HepG2 (cell line): ENCODE measurements around the gene EBLN2. TPM values are rescaled to one million over a fixed set of nuclear protein-coding genes. Genes with fewer than 3 reads are reported as not detected.
A peak's percentile ranks its signal among the peaks of the same experiment; 100 is the strongest.

Experiments
- ATAC-seq: fragments of 200-7000 bp; cut with Tn5 transposase; 3 replicates; pipeline ENCODE4 v1.9.1; 2020; ENCODE audit warnings: mild to moderate bottlenecking, moderate library complexity
- BruUV-seq: library from RNA; stranded (reverse); fragments of 400-500 nt; replicated peaks from 2 replicates; lab custom pipeline; 2021; lab: Mats Ljungman, UMichigan
- CTCF ChIA-PET: fragments of 300-600 bp; formaldehyde crosslinking; extraction: SDS; loops from one replicate; lab custom pipeline; 2021; ENCODE audit warnings: low total read pairs, inconsistent platforms, low intra/inter-chr PET ratio; lab: Yijun Ruan, JAX
- POLR2A ChIA-PET: fragments of 350-600 bp; sonication (Branson Sonifier 250); formaldehyde crosslinking; loops from one replicate; lab custom pipeline; 2020; ENCODE audit warnings: antibody characterized with exemption, inconsistent platforms; lab: Yijun Ruan, JAX
- DNase-seq: peaks from one replicate; pipeline ENCODE4 v3.0.0-alpha.2; 2015; ENCODE audit warnings: low spot score
- FAIRE-seq: peaks from 3 replicates; lab custom pipeline; 2011; peaks lifted over from hg19 to GRCh38; lab: Jason Lieb, UNC
- H2AFZ ChIP-seq: one replicate; pipeline ENCODE4 v1.6.1; 2011; ENCODE audit warnings: low read length, inconsistent platforms
- H3K27ac ChIP-seq: fragments of 300-600 bp; 3 replicates; pipeline ENCODE4 v1.8.0; 2011; ENCODE audit warnings: mixed run types, mild to moderate bottlenecking, mixed read lengths, low read length, inconsistent platforms; ENCODE audit not compliant: insufficient read depth; ENCODE audit errors: extremely low read length
- H3K27me3 ChIP-seq, 2 experiments: fragments of 200-600 bp in 1 of 2; 2 replicates in 1 of 2; 3 replicates in 1 of 2; pipeline versions ENCODE4 v1.6.0 to v1.8.0; 2011; ENCODE audit warnings: low read length in 2 of 2, mild to moderate bottlenecking in 2 of 2, moderate library complexity in 2 of 2, inconsistent platforms in 1 of 2; ENCODE audit not compliant: insufficient read depth in 2 of 2, control insufficient read depth in 1 of 2
- H3K36me3 ChIP-seq, 2 experiments: fragments of 200-600 bp in 1 of 2; replicated peaks in 1 of 2; 2 replicates in 1 of 2; 3 replicates in 1 of 2; pipeline versions ENCODE4 v1.5.1 to v1.8.0; 2011; ENCODE audit warnings: low read length in 2 of 2, inconsistent platforms in 1 of 2; ENCODE audit not compliant: insufficient read depth in 2 of 2, control insufficient read depth in 1 of 2
- H3K4me1 ChIP-seq: 2 replicates; pipeline ENCODE4 v1.5.1; 2012; ENCODE audit warnings: low read length, inconsistent platforms; ENCODE audit not compliant: insufficient read depth
- H3K4me2 ChIP-seq: 2 replicates; pipeline ENCODE4 v1.6.0; 2011; ENCODE audit warnings: low read depth, low read length, inconsistent platforms
- H3K4me3 ChIP-seq, 3 experiments: fragments of 200-600 bp in 1 of 3; sonication (generic), shearing (Covaris generic) in 1 of 3; replicated peaks in 1 of 3; 2 replicates each; pipeline ENCODE4 v1.5.1; 2011 to 2016; ENCODE audit warnings: low read length in 3 of 3, inconsistent platforms in 2 of 3, low read depth in 2 of 3, mild to moderate bottlenecking in 2 of 3, control low read depth in 1 of 3, mixed read lengths in 1 of 3; ENCODE audit not compliant: insufficient read depth in 1 of 3
- H3K79me2 ChIP-seq: one replicate; pipeline ENCODE4 v1.6.1; 2011; ENCODE audit warnings: low read length, inconsistent platforms; ENCODE audit not compliant: insufficient read depth
- H3K9ac ChIP-seq: 2 replicates; pipeline ENCODE4 v1.6.0; 2011; ENCODE audit warnings: mild to moderate bottlenecking, low read depth, low read length, inconsistent platforms; ENCODE audit not compliant: insufficient read depth
- H3K9me3 ChIP-seq: 2 replicates; pipeline ENCODE4 v1.5.1; 2012; ENCODE audit warnings: mild to moderate bottlenecking, low read length
- H4K20me1 ChIP-seq: 2 replicates; pipeline ENCODE4 v1.6.0; 2011; ENCODE audit warnings: inconsistent platforms, mild to moderate bottlenecking, low read length, moderate library complexity; ENCODE audit not compliant: insufficient read depth
- GRHL1 ChIP-seq: sonication (generic); formaldehyde crosslinking; conservative IDR thresholded peaks from 2 replicates; pipeline ENCODE4 v1.8.0; 2022; ENCODE audit warnings: missing genetic modification reagents
- HHEX ChIP-seq: IDR thresholded peaks from 2 replicates; pipeline ENCODE4 v1.6.1; 2016; ENCODE audit warnings: control low read depth
- HNF1A ChIP-seq, 2 experiments: sonication (generic) in 1 of 2; formaldehyde crosslinking in 1 of 2; IDR thresholded peaks; 2 replicates each; pipeline versions ENCODE4 v1.4.0 to v1.6.1; 2016 to 2020; ENCODE audit warnings: borderline replicate concordance in 1 of 2, low read depth in 1 of 2, mild to moderate bottlenecking in 1 of 2, missing genetic modification reagents in 1 of 2
- NFATC3 ChIP-seq: sonication (generic); formaldehyde crosslinking; IDR thresholded peaks from 2 replicates; pipeline ENCODE4 v1.5.1; 2020; ENCODE audit warnings: mild to moderate bottlenecking, missing genetic modification reagents
- POLR2AphosphoS5 ChIP-seq: IDR thresholded peaks from 2 replicates; pipeline ENCODE4 v1.6.1; 2012; ENCODE audit warnings: low read depth, low read length
- SMAD1 ChIP-seq: sonication (generic); formaldehyde crosslinking; IDR thresholded peaks from 2 replicates; pipeline ENCODE4 v1.4.0; 2020; ENCODE audit warnings: missing genetic modification reagents, low read depth, mild to moderate bottlenecking, borderline replicate concordance
- SMC3 ChIP-seq: IDR thresholded peaks from 2 replicates; pipeline ENCODE4 v1.6.1; 2011; ENCODE audit warnings: low read length, improper control_type of control experiment
- STAG1 ChIP-seq: sonication (generic); formaldehyde crosslinking; IDR thresholded peaks from 2 replicates; pipeline ENCODE4 v1.4.0; 2020; ENCODE audit warnings: missing genetic modification reagents
- TBX3 ChIP-seq: fragments of 450-650 bp; IDR thresholded peaks from 2 replicates; pipeline ENCODE4 v1.6.1; 2017; ENCODE audit warnings: antibody characterized with exemption, mild to moderate bottlenecking, inconsistent platforms, borderline replicate concordance
- U2AF1 ChIP-seq: fragments of 200-400 bp; formaldehyde crosslinking; optimal IDR thresholded peaks from 2 replicates; pipeline ENCODE3; 2017; ENCODE audit warnings: mild to moderate bottlenecking, low read depth, low read length
- ZBTB38 ChIP-seq: sonication (generic); formaldehyde crosslinking; IDR thresholded peaks from 2 replicates; pipeline ENCODE4 v1.5.1; 2020; ENCODE audit warnings: mild to moderate bottlenecking, missing genetic modification reagents
- ZFP1 ChIP-seq: IDR thresholded peaks from 2 replicates; pipeline ENCODE4 v1.6.1; 2016
- ZNF430 ChIP-seq: sonication (generic); formaldehyde crosslinking; IDR thresholded peaks from 2 replicates; pipeline ENCODE4 v1.9.0; 2021; ENCODE audit warnings: mild to moderate bottlenecking, missing genetic modification reagents
- ZNF563 ChIP-seq: sonication (generic); formaldehyde crosslinking; IDR thresholded peaks from 2 replicates; pipeline ENCODE4 v1.8.0; 2022; ENCODE audit warnings: mild to moderate bottlenecking, moderate library complexity, missing genetic modification reagents
- ZNF7 ChIP-seq: IDR thresholded peaks from 2 replicates; pipeline ENCODE4 v1.6.1; 2016; ENCODE audit warnings: missing biosample characterization, missing genetic modification reagents
- ZNF773 ChIP-seq: sonication (generic); formaldehyde crosslinking; IDR thresholded peaks from 2 replicates; pipeline ENCODE4 v1.4.0; 2020; ENCODE audit warnings: missing genetic modification reagents, borderline replicate concordance
- ZNF788 ChIP-seq: sonication (generic); formaldehyde crosslinking; IDR thresholded peaks from 2 replicates; pipeline ENCODE4 v1.5.0; 2020; ENCODE audit warnings: mild to moderate bottlenecking, missing genetic modification reagents, borderline replicate concordance
- WGBS: methylation state at CpG from one replicate; pipeline ENCODE4 v1.1.6; 2017; ENCODE audit warnings: low lambda C conversion rate; 5-methylcytosine and 5-hydroxymethylcytosine counted together
- in situ Hi-C: cut with HindIII; loops from 2 replicates; pipeline ENCODE4 v1.10.0; 2017; ENCODE audit warnings: low pct_unique_long_range_greater_than_20kb; ENCODE audit not compliant: extremely low pct_ligation_motif_present
- intact Hi-C: fragments of 100-400 bp; cut with micrococcal nuclease; formaldehyde crosslinking; loops from one replicate; pipeline ENCODE4 v1.10.0; 2022; ENCODE audit not compliant: unreplicated experiment
- polyA plus RNA-seq, 8 experiments: library from polyadenylated mRNA; depleted of rRNA in 3 of 8; stranded (reverse) in 7 of 8; unstranded in 1 of 8; fragments of >200 nt; fragmentation: Illumina TruSeq in 4 of 8; extraction: Trizol in 4 of 8; gene quantifications; 2 replicates each; pipeline versions ENCODE4 v1.2.1 to v1.2.3, GENCODE V29; 2011 to 2016; ENCODE audit warnings: low read depth in 4 of 8, missing spikeins in 1 of 8, mixed read lengths in 1 of 8; ENCODE audit not compliant: insufficient read depth in 1 of 8
- total RNA-seq, 5 experiments: library from RNA; depleted of rRNA; stranded (reverse); fragments of >200 nt; fragmentation: Illumina TruSeq; extraction: Trizol; gene quantifications; 2 replicates each; pipeline ENCODE4 v1.2.3, GENCODE V29; 2016; ENCODE audit warnings: low read depth in 1 of 5
- TF ChIP-seq, protein P1 (sequence below): sonication (generic); formaldehyde crosslinking; IDR thresholded peaks from 2 replicates; pipeline ENCODE4 v1.8.1; 2023; ENCODE audit warnings: mild to moderate bottlenecking, moderate library complexity, missing genetic modification reagents

EBLN2 gene
- total and polyA plus RNA-seq, 2 of the 13 experiments (the other 11 are each of a cell fraction or from before 2014, with no cell fraction given) = 3.3 to 8.3 TPM

GRCh38 chr3:73100741-73101559, 39.5 kb downstream of the EBLN2 start:
- Histone ChIP-seq H3K4me3 (no peak overlapping the region), H3K79me2 (no peaks in the 10 kb centered on the region), H3K27ac (no peak overlapping the region), H3K4me1 (peaks cover 16% of the 10 kb centered on the region), H4K20me1 (no peaks in the 10 kb centered on the region), H3K9me3 (no peaks in the 10 kb centered on the region), H3K36me3 (no peaks in the 10 kb centered on the region), H2AFZ (no peak overlapping the region), H3K27me3 (no peaks in the 10 kb centered on the region), H3K9ac (no peak overlapping the region), H3K4me2 (no peak overlapping the region)
- WGBS = 11% methylated on average over 7 of the region's 9 CpGs
- ATAC-seq = peak; percentile 95
- intact Hi-C loops (loop anchor here (1.0 kb wide), 2 partner anchors 331 to 401 kb away; no protein-coding TSS in a partner anchor), in situ Hi-C loops (loop anchor here (5.0 kb wide), 1 partner anchor 331 kb away; no protein-coding TSS in a partner anchor)
- ChIA-PET POLR2A (no interaction called here), CTCF (interaction anchor here (1.6 to 3.8 kb wide), 2 partner anchors 331 to 401 kb away, joined by 17 to 40 read pairs; no protein-coding TSS in a partner anchor)
- DNase-seq = peak; percentile 75
- no TSS peak for BruUV-seq
- peak; percentile 94 for FAIRE-seq
- TF ChIP-seq TBX3 = no peak
- no peak for TF ChIP-seq ZBTB38 (CRISPR knock-in tag)
- no peak for TF ChIP-seq ZNF563 (CRISPR knock-in tag)
- TF ChIP-seq ZNF773 (CRISPR knock-in tag) = no peak
- no peak for TF ChIP-seq U2AF1
- no peak for TF ChIP-seq ZNF430 (CRISPR knock-in tag)
- TF ChIP-seq NFATC3 = no peak
- TF ChIP-seq GRHL1 (CRISPR knock-in tag) = no peak
- peak; percentile 88 for TF ChIP-seq STAG1 (CRISPR knock-in tag)
- no peak for TF ChIP-seq HHEX
- no peak for TF ChIP-seq ZFP1
- TF ChIP-seq POLR2AphosphoS5 = no peak
- no peak for TF ChIP-seq HNF1A (IDR thresholded peaks at IDR 0.05; ENCODE audit: low read depth)
- no peak for TF ChIP-seq HNF1A (CRISPR knock-in tag; IDR thresholded peaks at IDR 0.05; ENCODE audit: borderline replicate concordance)
- no peak for TF ChIP-seq ZNF7 (CRISPR knock-in tag)
- TF ChIP-seq ZNF788 (CRISPR knock-in tag) = no peak
- TF ChIP-seq SMC3 = peak; percentile 87
- no peak for TF ChIP-seq SMAD1
- TF ChIP-seq, protein P1, sequence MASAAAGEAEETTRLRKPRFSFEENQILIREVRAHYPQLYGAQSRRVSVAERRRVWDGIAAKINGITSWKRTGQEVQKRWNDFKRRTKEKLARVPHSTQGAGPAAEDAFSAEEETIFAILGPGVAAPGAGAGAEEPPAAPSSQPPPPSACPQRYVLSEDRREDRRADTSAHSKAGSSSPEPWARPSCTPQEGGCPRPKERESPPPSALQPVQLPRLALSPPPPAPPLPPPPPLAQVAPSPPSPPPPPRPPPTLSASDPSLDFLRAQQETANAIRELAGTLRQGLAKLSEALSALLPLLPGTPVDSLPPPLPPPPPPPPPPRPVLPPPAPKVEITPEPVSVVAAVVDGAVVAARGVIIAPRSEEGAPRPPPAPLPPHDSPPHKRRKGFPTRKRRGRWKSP (CRISPR knock-in tag) = no peak
